Spleen (tissue), 11 donors: ENCODE results near the gene USP49. TPM values are rescaled to one million over a fixed set of nuclear protein-coding genes. Genes with fewer than 3 reads are reported as not detected.
A peak's percentile ranks its signal among the peaks of the same experiment; 100 is the strongest.

Experiments used
- DNase-seq: peaks from one replicate; pipeline ENCODE4 v3.0.0-alpha.2; 2020
- H3K27ac ChIP-seq, 8 donors: fragments of 200-600 bp; sonication (generic) in 7 of 8; 1 replicate in 4 of 8; 2 replicates in 4 of 8; pipeline versions ENCODE4 v1.5.0 to v1.8.0; 2016 to 2021; ENCODE audit warnings: inconsistent platforms in 4 of 8, mild to moderate bottlenecking in 4 of 8, moderate library complexity in 1 of 8
- H3K27me3 ChIP-seq, 7 donors: fragments of 200-600 bp; sonication (generic) in 6 of 7; replicated peaks in 1 of 7; 1 replicate in 4 of 7; 2 replicates in 3 of 7; pipeline versions ENCODE4 v1.5.0 to v1.8.0; 2016 to 2021; ENCODE audit warnings: inconsistent platforms in 3 of 7, mild to moderate bottlenecking in 1 of 7
- H3K36me3 ChIP-seq, 6 donors: fragments of 200-600 bp; sonication (generic) in 5 of 6; 1 replicate in 4 of 6; 2 replicates in 2 of 6; pipeline versions ENCODE4 v1.5.0 to v1.8.0; 2016 to 2021; ENCODE audit warnings: inconsistent platforms in 2 of 6
- H3K4me1 ChIP-seq, 6 donors: fragments of 200-600 bp; sonication (generic) in 5 of 6; 1 replicate in 3 of 6; 2 replicates in 3 of 6; pipeline versions ENCODE4 v1.5.0 to v1.8.0; 2016 to 2021; ENCODE audit warnings: inconsistent platforms in 3 of 6
- H3K4me3 ChIP-seq, 8 donors: fragments of 200-600 bp; sonication (generic) in 7 of 8; 1 replicate in 4 of 8; 2 replicates in 4 of 8; pipeline versions ENCODE4 v1.5.0 to v1.8.0; 2016 to 2021; ENCODE audit warnings: inconsistent platforms in 4 of 8, mild to moderate bottlenecking in 4 of 8, moderate library complexity in 2 of 8
- H3K9me3 ChIP-seq, 8 donors: fragments of 200-600 bp; sonication (generic) in 7 of 8; 1 replicate in 4 of 8; 2 replicates in 4 of 8; pipeline versions ENCODE4 v1.5.0 to v1.8.0; 2016 to 2021; ENCODE audit warnings: inconsistent platforms in 4 of 8
- CTCF ChIP-seq, 11 experiments: fragments of 200-600 bp in 7 of 11; fragments of 450-650 bp in 4 of 11; sonication (generic) in 4 of 11; IDR thresholded peaks in 8 of 11; conservative IDR thresholded peaks in 3 of 11; 1 replicate in 7 of 11; 2 replicates in 4 of 11; pipeline versions ENCODE4 v1.4.0 to v1.8.0; 2016 to 2021; ENCODE audit warnings: antibody characterized with exemption in 11 of 11, inconsistent platforms in 4 of 11, mild to moderate bottlenecking in 1 of 11
- POLR2A ChIP-seq, 3 donors: fragments of 450-650 bp; IDR thresholded peaks; one replicate each; pipeline ENCODE4 v1.5.1; 2017; ENCODE audit warnings: antibody characterized with exemption in 3 of 3, mild to moderate bottlenecking in 1 of 3
- POLR2AphosphoS5 ChIP-seq, 3 donors: sonication (generic); formaldehyde crosslinking; IDR thresholded peaks; one replicate each; pipeline ENCODE4 v1.5.1; 2017; ENCODE audit warnings: antibody characterized with exemption in 3 of 3
- WGBS, 5 donors: extraction: QIAGEN DNeasy Blood & Tissue Kit in 3 of 5; methylation state at CpG; one replicate each; pipeline versions ENCODE4 v1.1.5 to v1.1.7; 2013 to 2018; 5-methylcytosine and 5-hydroxymethylcytosine counted together
- intact Hi-C: fragments of 100-400 bp; cut with DNase I; formaldehyde crosslinking; loops from one replicate; pipeline ENCODE4 v1.15.0; 2023; ENCODE audit warnings: low total_unique reads
- polyA plus RNA-seq, 3 donors: library from polyadenylated mRNA; stranded (reverse); fragments of 200-250 nt; gene quantifications; one replicate each; pipeline ENCODE4 v1.2.1, GENCODE V29; 2013
- total RNA-seq, 7 donors: library from RNA; depleted of rRNA in 3 of 7; stranded (reverse); fragments of >200 nt in 3 of 7; fragmentation: NEBNext Ultra II Directional in 4 of 7; extraction: Animal tissue kit (Norgen Biotek cat#: 25700) in 4 of 7; gene quantifications; one replicate each; pipeline versions ENCODE4 v1.1.0 to v1.2.1, GENCODE V29; 2016 to 2021
- donor health status: healthy with polysubstance abuse.
- donor health status: DM: no; HTN: no; CAD: no; lungs with moderate emphysema.
- donor health status: DM: no; HTN: no; CAD: no.
- donor health status: Bipolar disorder and iron deficiency.
- donor health status: healthy.
- donor health status: DM: no; HTN: no; CAD: no.
- donor health status: DM: yes; HTN: yes; CAD: no.

USP49 gene
- total and polyA plus RNA-seq, 10 donors, result 0.35 to 6.8 (median 4.2) TPM

GRCh38 chr6:41927253-41927652, 32.1 kb upstream of the USP49 start:
- no peaks in the 10 kb centered on the region for H3K27me3 ChIP-seq
- 86 to 96% (median 93%) methylated on average over 6 of the region's 6 CpGs for WGBS, 5 donors
- no peak overlapping the region for H3K27ac ChIP-seq
- H3K4me3 ChIP-seq, result no peak overlapping the region
- H3K4me1 ChIP-seq, result peaks cover 11 to 64% (median 21%) of the 10 kb centered on the region in 6 donors
- intact Hi-C loops, result no loop called here
- peaks cover 0 to 80% (median 56%) of the 10 kb centered on the region in 6 donors for H3K36me3 ChIP-seq
- H3K9me3 ChIP-seq, result no peaks in the 10 kb centered on the region
- no peak for TF ChIP-seq POLR2A (IDR thresholded peaks at IDR 0.05)
- TF ChIP-seq POLR2AphosphoS5 (IDR thresholded peaks at IDR 0.05), result peak in 2 of 3 donors; percentile 35 to 65
- DNase-seq, result no peak

GRCh38 chr6:41922154-41922553, 27.0 kb upstream of the USP49 start:
- 4 to 6% (median 4%) methylated on average over 7 of the region's 7 CpGs for WGBS, 5 donors
- Histone ChIP-seq H3K9me3 (no peaks in the 10 kb centered on the region), H3K36me3 (peaks cover 0 to 31% (median 6%) of the 10 kb centered on the region in 6 donors), H3K4me1 (peaks cover 25 to 83% (median 49%) of the 10 kb centered on the region in 6 donors), H3K27ac (peak overlapping the region in 4 of 8 donors; percentile 94 to 98 (median 97)), H3K4me3 (peak overlapping the region; percentile 60 to 89 (median 81)), H3K27me3 (no peaks in the 10 kb centered on the region)
- no peak for DNase-seq
- intact Hi-C loops, result no loop called here
- TF ChIP-seq CTCF (IDR thresholded peaks at IDR 0.05 in 8 of 11, conservative IDR thresholded peaks at IDR 0.05 in 3 of 11) (no peak), POLR2A (IDR thresholded peaks at IDR 0.05) (no peak), POLR2AphosphoS5 (IDR thresholded peaks at IDR 0.05) (no peak)

- H3K9me3 ChIP-seq, result no peaks in the 10 kb centered on the region
- H3K36me3 ChIP-seq, result peaks cover 0 to 31% (median 6%) of the 10 kb centered on the region in 6 donors
- WGBS, 5 donors, result 0 to 1% (median 0%) methylated on average over 20 of the region's 20 CpGs
- no peak for DNase-seq
- H3K4me1 ChIP-seq, result peaks cover 25 to 83% (median 49%) of the 10 kb centered on the region in 6 donors
- H3K27ac ChIP-seq, result peak overlapping the region; percentile 93 to 100 (median 98)
- no peaks in the 10 kb centered on the region for H3K27me3 ChIP-seq
- peak overlapping the region; percentile 60 to 89 (median 81) for H3K4me3 ChIP-seq
- intact Hi-C loops, result no loop called here
- TF ChIP-seq POLR2A (IDR thresholded peaks at IDR 0.05) (no peak), CTCF (IDR thresholded peaks at IDR 0.05 in 8 of 11, conservative IDR thresholded peaks at IDR 0.05 in 3 of 11) (no peak), POLR2AphosphoS5 (IDR thresholded peaks at IDR 0.05) (no peak)
Measured at GRCh38 chr6:41921712-41921998, 26.5 kb upstream of the USP49 start.

- intact Hi-C loops, result no loop called here
- Histone ChIP-seq H3K36me3 (peaks cover 0 to 34% (median 10%) of the 10 kb centered on the region in 6 donors), H3K27ac (peak within 1 kb of the TSS; percentile 93 to 100 (median 98)), H3K4me3 (peak within 1 kb of the TSS; percentile 60 to 89 (median 81)), H3K4me1 (peaks cover 25 to 80% (median 49%) of the 10 kb centered on the region in 6 donors), H3K27me3 (no peaks in the 10 kb centered on the region), H3K9me3 (no peaks in the 10 kb centered on the region)
- 0 to 1% (median 0%) methylated on average over 44 to 55 of the region's 55 CpGs for WGBS, 5 donors
- TF ChIP-seq CTCF (IDR thresholded peaks at IDR 0.05 in 8 of 11, conservative IDR thresholded peaks at IDR 0.05 in 3 of 11) (peak; percentile 97 to 100 (median 99)), POLR2AphosphoS5 (IDR thresholded peaks at IDR 0.05) (peak; percentile 88 to 93 (median 91)), POLR2A (IDR thresholded peaks at IDR 0.05) (peak; percentile 49 to 81 (median 56))
- DNase-seq, result peak; percentile 97
Measured at GRCh38 chr6:41920921-41921711, 25.9 kb upstream of the USP49 start, which contains the start of the genes BYSL and MED20. BYSL (plus strand) TSS chr6:41921499; CDS start chr6:41921563, 64 bp downstream. MED20 (minus strand) TSS chr6:41921139; CDS start chr6:41921018, 121 bp downstream.
